ENCODE data around the gene METTL21C.

METTL21C gene

DNA sequence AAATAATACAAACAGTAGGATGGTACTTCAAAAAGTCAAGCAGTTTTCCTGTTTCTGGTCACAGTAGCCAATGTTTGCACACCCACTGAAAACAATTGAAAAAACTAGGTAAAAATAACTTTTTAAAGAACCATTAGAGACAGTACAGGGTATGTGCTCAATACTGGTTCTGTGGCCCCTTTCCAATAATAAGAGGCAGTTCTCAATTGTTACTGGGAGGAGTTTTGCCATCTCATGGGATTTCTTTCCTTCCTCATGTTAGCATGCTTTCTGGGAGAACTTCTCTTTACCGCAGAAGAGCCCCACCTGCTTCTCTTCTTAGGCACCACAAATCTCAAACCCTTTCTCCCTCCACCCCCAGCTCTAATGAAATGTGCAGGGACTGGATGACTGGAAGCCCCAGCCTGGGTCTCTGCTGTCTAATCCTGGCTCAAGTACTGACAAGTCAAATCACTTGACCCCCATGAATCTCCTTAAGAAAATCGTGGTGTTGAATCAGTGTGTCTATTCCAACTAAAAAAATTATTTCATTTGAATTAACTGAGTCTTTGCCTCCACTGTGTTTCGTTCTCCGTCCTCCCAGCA is 14.6 kb downstream of the METTL21C start:
- peaks cover 9% of the 10 kb centered on the region for H3K36me3 ChIP-seq (ENCODE audit: control insufficient read depth, insufficient read depth, low read length)
- H3K4me1 ChIP-seq (ENCODE audit: control insufficient read depth, insufficient read depth, low read length), result no peaks in the 10 kb centered on the region
- H3K27me3 ChIP-seq (ENCODE audit: control insufficient read depth, insufficient read depth, low read length), result no peaks in the 10 kb centered on the region
- no peak overlapping the region for H3K4me3 ChIP-seq (ENCODE audit: low read depth, low read length)
- no peak overlapping the region for H3K9ac ChIP-seq (ENCODE audit: low read depth, low read length)
- H3K9me3 ChIP-seq (ENCODE audit: control insufficient read depth, insufficient read depth, low read length), result no peaks in the 10 kb centered on the region

DNA sequence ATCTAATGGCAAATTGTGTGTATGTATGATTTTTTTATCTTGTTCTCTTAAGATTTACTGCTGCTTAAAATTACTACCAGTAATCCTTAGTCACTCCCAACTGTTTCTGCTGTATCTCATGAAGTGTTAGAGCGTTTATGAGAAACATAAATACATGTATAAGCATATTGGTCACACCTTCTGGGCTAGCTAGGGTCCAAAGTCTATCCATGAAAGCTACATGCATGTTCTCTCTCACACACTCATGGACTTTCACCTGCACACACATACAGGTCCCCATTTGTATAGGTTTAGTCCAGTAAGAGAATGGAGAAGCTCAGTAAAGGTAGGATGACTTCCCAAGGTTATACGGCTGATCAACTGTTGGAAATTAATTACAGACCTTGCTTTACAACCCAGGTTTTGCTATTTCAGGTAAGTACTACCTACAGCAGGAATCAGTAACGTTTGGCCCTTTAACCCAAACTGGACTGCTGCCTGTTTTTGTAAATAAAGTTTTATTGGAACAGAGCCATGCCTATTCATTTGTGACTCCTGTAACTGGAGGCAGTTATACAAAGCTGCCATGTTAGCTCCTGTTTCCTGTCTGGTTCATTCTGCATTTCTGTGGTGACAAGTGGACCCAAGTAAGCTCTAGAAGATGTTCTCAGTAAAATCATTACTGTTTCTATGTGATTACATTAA is 15.3 kb downstream of the METTL21C start:
- no peak overlapping the region for H3K9ac ChIP-seq (ENCODE audit: low read depth, low read length)
- no peaks in the 10 kb centered on the region for H3K9me3 ChIP-seq (ENCODE audit: control insufficient read depth, insufficient read depth, low read length)
- H3K4me1 ChIP-seq (ENCODE audit: control insufficient read depth, insufficient read depth, low read length), result no peaks in the 10 kb centered on the region
- no peaks in the 10 kb centered on the region for H3K27me3 ChIP-seq (ENCODE audit: control insufficient read depth, insufficient read depth, low read length)
- peaks cover 9% of the 10 kb centered on the region for H3K36me3 ChIP-seq (ENCODE audit: control insufficient read depth, insufficient read depth, low read length)
- no peak overlapping the region for H3K4me3 ChIP-seq (ENCODE audit: low read depth, low read length)

DNA sequence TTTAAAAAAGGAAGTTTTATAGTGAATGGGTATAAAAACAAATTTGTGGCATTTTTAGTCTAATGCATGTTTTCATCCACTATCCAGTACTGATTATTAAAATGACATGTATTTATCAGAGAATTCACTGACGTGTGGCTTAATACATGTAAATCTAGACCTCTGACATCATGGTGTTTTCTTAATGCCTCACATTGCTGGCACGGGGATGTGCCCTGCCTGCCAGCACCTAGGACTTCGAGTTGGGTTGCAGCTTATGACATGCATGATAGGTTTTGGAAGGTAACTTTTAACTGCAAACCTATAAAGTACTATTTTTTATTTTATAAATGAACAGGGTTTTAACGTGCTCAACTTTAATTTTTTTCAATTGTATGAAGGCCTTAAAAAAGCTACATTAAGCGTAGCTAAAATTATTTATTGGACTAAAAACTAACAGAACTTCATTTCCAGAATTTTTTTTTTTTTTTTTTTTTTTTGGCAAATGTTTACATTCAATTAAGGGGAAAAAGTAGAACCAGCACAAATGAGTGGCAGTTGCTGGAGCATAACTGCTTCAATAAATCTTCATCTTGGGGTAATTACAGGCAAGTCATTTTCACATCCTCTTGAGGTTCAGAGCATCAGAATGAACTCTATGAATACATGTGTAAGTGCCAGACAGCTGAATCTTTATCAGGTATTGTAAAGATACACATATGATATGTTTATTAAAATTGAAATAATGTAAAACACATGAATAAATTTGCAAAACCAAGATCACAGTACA is 16.3 kb downstream of the METTL21C start:
- no peaks in the 10 kb centered on the region for H3K27me3 ChIP-seq (ENCODE audit: control insufficient read depth, insufficient read depth, low read length)
- H3K9ac ChIP-seq (ENCODE audit: low read depth, low read length), result no peak overlapping the region
- no peaks in the 10 kb centered on the region for H3K4me1 ChIP-seq (ENCODE audit: control insufficient read depth, insufficient read depth, low read length)
- no peaks in the 10 kb centered on the region for H3K9me3 ChIP-seq (ENCODE audit: control insufficient read depth, insufficient read depth, low read length)
- no peak overlapping the region for H3K4me3 ChIP-seq (ENCODE audit: low read depth, low read length)
- H3K36me3 ChIP-seq (ENCODE audit: control insufficient read depth, insufficient read depth, low read length), result peaks cover 9% of the 10 kb centered on the region

DNA sequence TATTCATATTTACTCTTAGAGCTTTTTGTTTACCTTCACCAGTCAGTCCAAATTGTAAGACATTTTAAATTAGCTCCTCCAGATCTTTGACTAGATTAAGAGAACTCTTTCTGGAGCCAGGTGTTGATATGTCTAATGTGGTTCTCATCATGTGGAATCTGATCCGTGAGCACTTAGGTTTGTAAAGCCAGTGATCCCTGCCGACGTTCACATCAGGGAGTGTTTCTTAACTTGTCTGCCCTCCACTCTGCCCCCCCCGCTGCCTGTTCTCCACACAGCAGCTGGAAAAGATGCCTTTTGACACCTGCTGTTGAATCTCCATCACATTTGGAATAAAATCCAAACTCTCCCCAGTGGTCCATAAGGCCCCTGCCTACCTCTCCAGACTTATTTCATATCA is 17.7 kb downstream of the METTL21C start:
- Histone ChIP-seq H3K9me3 (ENCODE audit: control insufficient read depth, insufficient read depth, low read length) (no peaks in the 10 kb centered on the region), H3K9ac (ENCODE audit: low read depth, low read length) (no peak overlapping the region), H3K36me3 (ENCODE audit: control insufficient read depth, insufficient read depth, low read length) (peaks cover 9% of the 10 kb centered on the region), H3K27me3 (ENCODE audit: control insufficient read depth, insufficient read depth, low read length) (no peaks in the 10 kb centered on the region), H3K4me3 (ENCODE audit: low read depth, low read length) (no peak overlapping the region), H3K4me1 (ENCODE audit: control insufficient read depth, insufficient read depth, low read length) (no peaks in the 10 kb centered on the region)

DNA sequence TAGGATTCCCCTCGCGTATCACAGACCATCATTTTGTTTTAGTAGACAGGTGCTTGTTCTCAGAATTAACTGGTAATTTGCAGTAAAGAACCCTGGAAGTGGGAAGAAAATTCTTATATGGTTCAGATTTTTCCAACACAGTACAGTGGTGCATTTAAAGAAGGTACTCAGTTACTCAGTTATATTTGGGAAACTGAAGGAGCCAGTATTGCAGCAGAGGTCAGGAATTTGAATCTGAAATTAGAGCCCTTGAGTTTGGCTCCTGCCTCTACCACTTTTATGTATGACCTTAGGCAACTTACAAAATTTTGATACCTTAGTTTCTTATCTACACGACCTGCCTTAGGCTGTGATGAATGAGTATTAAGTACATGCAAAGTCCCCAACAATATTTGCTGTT is 19.7 kb downstream of the METTL21C start:
- Histone ChIP-seq H3K4me1 (ENCODE audit: control insufficient read depth, insufficient read depth, low read length) (no peaks in the 10 kb centered on the region), H3K36me3 (ENCODE audit: control insufficient read depth, insufficient read depth, low read length) (peaks cover 9% of the 10 kb centered on the region), H3K9me3 (ENCODE audit: control insufficient read depth, insufficient read depth, low read length) (no peaks in the 10 kb centered on the region), H3K4me3 (ENCODE audit: low read depth, low read length) (no peak overlapping the region), H3K9ac (ENCODE audit: low read depth, low read length) (no peak overlapping the region), H3K27me3 (ENCODE audit: control insufficient read depth, insufficient read depth, low read length) (no peaks in the 10 kb centered on the region)

DNA sequence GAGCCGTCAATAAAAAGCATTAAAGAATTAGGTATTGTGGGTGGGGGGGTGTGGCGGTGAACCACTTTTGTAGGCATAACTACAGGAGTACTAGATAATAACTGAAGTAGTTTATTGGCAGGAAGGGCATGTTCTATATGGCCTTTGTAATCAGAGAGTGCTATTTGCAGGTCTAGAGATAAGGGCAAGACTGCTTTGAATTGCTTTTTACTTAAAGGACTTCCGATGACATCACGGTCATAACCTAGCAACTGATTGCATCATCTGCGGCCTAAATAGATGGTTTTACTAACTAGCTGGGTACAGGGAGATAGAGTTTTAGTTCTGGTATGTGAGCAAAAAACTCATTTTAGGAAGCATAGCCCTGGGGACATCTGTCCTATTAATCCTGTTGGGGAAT is 24.7 kb downstream of the METTL21C start:
- H3K4me3 ChIP-seq (ENCODE audit: low read depth, low read length), result no peak overlapping the region
- no peaks in the 10 kb centered on the region for H3K4me1 ChIP-seq (ENCODE audit: control insufficient read depth, insufficient read depth, low read length)
- no peaks in the 10 kb centered on the region for H3K27me3 ChIP-seq (ENCODE audit: control insufficient read depth, insufficient read depth, low read length)
- H3K36me3 ChIP-seq (ENCODE audit: control insufficient read depth, insufficient read depth, low read length), result peaks cover 7% of the 10 kb centered on the region
- no peaks in the 10 kb centered on the region for H3K9me3 ChIP-seq (ENCODE audit: control insufficient read depth, insufficient read depth, low read length)
- H3K9ac ChIP-seq (ENCODE audit: low read depth, low read length), result no peak overlapping the region

DNA sequence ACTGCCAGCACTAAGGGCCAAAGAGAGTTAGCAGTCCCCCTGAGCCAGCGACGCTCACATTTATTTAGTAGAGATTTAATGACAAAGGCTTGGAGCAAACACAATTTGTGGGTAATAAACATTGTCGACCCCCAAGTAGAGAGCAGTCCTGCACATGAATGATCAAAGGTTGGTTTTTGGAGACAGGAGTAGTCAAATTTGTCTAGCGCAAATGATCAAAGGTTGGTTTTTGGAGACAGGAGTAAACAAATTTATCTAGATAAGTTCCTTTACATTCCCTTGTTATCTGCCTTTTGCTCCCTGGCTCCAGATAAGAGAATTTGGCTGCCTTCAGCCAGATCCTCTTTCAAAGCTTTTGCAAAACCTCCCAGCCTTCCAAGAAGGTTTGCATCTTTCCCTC is 26.9 kb downstream of the METTL21C start:
- no peaks in the 10 kb centered on the region for H3K27me3 ChIP-seq (ENCODE audit: control insufficient read depth, insufficient read depth, low read length)
- no peak overlapping the region for H3K4me3 ChIP-seq (ENCODE audit: low read depth, low read length)
- no peak overlapping the region for H3K9ac ChIP-seq (ENCODE audit: low read depth, low read length)
- H3K9me3 ChIP-seq (ENCODE audit: control insufficient read depth, insufficient read depth, low read length), result no peaks in the 10 kb centered on the region
- peaks cover 7% of the 10 kb centered on the region for H3K36me3 ChIP-seq (ENCODE audit: control insufficient read depth, insufficient read depth, low read length)
- H3K4me1 ChIP-seq (ENCODE audit: control insufficient read depth, insufficient read depth, low read length), result no peaks in the 10 kb centered on the region

DNA sequence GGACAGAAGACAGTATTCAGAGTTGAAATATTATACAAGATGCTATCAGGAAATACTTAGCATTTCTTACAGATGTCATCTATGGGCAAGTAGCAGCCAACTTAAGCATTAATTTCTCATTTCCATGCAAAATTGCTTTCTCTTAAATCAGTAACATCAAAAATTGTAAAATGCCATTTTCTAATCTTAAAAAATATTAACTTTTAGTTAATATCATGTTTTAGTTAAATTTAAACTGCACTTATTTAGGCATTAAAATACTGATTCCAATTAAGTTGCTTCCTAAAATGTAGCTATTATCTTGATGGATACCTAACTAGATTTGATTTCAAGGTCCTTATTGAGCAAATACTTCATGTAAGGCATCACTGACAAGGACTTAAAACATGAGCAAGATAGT is 27.8 kb downstream of the METTL21C start:
- H3K36me3 ChIP-seq (ENCODE audit: control insufficient read depth, insufficient read depth, low read length), result peaks cover 7% of the 10 kb centered on the region

DNA sequence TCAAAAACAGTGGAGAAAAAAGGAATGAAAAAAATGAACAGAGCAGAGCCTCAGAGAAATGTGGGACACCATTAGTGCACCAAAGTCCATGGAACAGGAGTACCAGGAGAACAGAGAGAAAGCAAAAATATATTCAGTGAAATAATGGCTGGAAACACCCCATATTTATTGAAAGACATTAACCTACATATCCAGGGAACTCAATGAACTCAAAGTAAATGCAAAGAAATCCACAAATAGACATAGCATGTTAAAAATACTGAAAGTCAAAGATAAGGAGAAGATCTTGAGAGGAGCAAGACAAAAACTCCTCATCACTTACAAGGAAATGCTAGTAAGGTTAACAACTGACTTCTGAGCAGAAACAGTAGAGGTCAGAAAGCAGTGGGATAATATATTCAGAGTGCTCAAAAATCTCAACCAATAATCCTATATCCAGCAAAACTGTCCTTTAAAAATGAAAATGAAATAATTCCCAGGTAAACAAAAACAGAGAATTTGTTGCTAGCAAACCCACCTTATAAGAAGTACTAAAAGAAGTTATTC is 35.6 kb downstream of the METTL21C start:
- Histone ChIP-seq H3K9me3 (ENCODE audit: control insufficient read depth, insufficient read depth, low read length) (no peaks in the 10 kb centered on the region), H3K9ac (ENCODE audit: low read depth, low read length) (no peak overlapping the region), H3K27me3 (ENCODE audit: control insufficient read depth, insufficient read depth, low read length) (no peaks in the 10 kb centered on the region), H3K4me3 (ENCODE audit: low read depth, low read length) (no peak overlapping the region), H3K36me3 (ENCODE audit: control insufficient read depth, insufficient read depth, low read length) (peaks cover 7% of the 10 kb centered on the region), H3K4me1 (ENCODE audit: control insufficient read depth, insufficient read depth, low read length) (no peaks in the 10 kb centered on the region)

More for the DNA sequence above, 27.8 kb downstream of the METTL21C start:
- Histone ChIP-seq H3K9ac (ENCODE audit: low read depth, low read length) (no peak overlapping the region), H3K4me3 (ENCODE audit: low read depth, low read length) (no peak overlapping the region), H3K27me3 (ENCODE audit: control insufficient read depth, insufficient read depth, low read length) (no peaks in the 10 kb centered on the region), H3K9me3 (ENCODE audit: control insufficient read depth, insufficient read depth, low read length) (no peaks in the 10 kb centered on the region), H3K4me1 (ENCODE audit: control insufficient read depth, insufficient read depth, low read length) (no peaks in the 10 kb centered on the region)

DNA sequence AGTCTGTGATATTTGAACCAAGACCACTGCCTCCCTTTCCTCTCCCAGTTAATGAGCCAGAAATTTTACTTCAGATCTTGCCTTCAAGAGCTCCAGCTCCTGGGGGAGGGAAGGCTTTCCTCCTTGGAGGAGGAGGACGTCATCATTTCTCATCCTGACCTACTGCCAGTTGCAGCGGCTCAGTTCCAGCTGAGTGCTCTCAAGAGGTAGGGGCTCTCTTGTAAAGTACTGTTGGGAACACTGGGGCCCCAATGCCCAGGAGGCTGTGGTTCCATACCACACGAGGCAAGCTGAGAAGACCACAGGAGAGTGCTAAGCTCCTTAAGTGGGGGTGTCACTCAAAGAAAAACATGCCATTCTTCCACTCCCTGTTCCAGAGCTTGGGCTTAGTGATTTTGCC is 36.2 kb downstream of the METTL21C start:
- H3K9ac ChIP-seq (ENCODE audit: low read depth, low read length), result no peak overlapping the region
- no peaks in the 10 kb centered on the region for H3K9me3 ChIP-seq (ENCODE audit: control insufficient read depth, insufficient read depth, low read length)
- H3K36me3 ChIP-seq (ENCODE audit: control insufficient read depth, insufficient read depth, low read length), result peaks cover 7% of the 10 kb centered on the region
- no peak overlapping the region for H3K4me3 ChIP-seq (ENCODE audit: low read depth, low read length)
- no peaks in the 10 kb centered on the region for H3K27me3 ChIP-seq (ENCODE audit: control insufficient read depth, insufficient read depth, low read length)
- no peaks in the 10 kb centered on the region for H3K4me1 ChIP-seq (ENCODE audit: control insufficient read depth, insufficient read depth, low read length)

DNA sequence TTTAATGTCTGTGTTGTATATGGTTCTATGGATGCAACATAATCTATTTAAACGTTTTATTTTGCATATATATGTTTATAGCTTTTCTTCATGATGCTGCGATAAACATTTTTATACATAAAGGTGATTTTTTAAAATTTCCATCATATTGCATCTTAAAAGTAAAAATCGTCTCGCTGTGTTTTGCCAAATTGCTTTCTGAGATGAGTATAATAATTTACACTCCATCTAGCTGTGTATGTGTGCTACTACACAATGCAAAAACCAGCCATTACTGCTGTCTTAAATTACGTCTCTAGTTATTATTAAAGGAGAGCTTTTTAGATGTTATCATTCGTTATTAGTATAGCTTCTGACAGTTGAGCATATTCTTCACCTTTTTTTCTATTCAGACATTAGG is 37.2 kb downstream of the METTL21C start:
- Histone ChIP-seq H3K27me3 (ENCODE audit: control insufficient read depth, insufficient read depth, low read length) (no peaks in the 10 kb centered on the region), H3K9me3 (ENCODE audit: control insufficient read depth, insufficient read depth, low read length) (no peaks in the 10 kb centered on the region), H3K9ac (ENCODE audit: low read depth, low read length) (no peak overlapping the region), H3K36me3 (ENCODE audit: control insufficient read depth, insufficient read depth, low read length) (peaks cover 7% of the 10 kb centered on the region), H3K4me3 (ENCODE audit: low read depth, low read length) (no peak overlapping the region), H3K4me1 (ENCODE audit: control insufficient read depth, insufficient read depth, low read length) (no peaks in the 10 kb centered on the region)

DNA sequence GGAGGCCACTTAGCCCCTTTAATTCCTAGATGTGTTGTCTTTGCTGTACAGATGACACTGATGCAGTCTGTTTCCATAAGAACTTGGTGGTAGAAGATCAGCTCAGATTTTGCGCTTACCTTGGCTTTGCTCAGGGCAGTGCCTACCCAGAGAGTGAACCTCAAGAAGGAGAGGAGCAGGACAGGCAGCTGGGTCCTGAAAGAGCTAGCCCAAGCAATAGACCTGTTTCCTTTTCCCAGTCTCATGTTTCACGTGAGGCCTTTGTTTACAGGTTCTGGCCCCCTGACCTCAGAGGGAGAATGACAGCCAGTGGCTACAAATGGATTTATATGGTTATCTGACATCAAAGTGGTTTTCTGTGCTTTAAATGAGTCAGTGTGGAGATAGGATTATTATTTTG is 40.1 kb downstream of the METTL21C start:
- Histone ChIP-seq H3K9me3 (ENCODE audit: control insufficient read depth, insufficient read depth, low read length) (no peaks in the 10 kb centered on the region), H3K36me3 (ENCODE audit: control insufficient read depth, insufficient read depth, low read length) (peaks cover 7% of the 10 kb centered on the region), H3K4me3 (ENCODE audit: low read depth, low read length) (no peak overlapping the region), H3K4me1 (ENCODE audit: control insufficient read depth, insufficient read depth, low read length) (no peaks in the 10 kb centered on the region), H3K27me3 (ENCODE audit: control insufficient read depth, insufficient read depth, low read length) (no peaks in the 10 kb centered on the region), H3K9ac (ENCODE audit: low read depth, low read length) (no peak overlapping the region)
